Hepatocyte (in vitro differentiated cells): ENCODE results near the gene GPR35. TPM values are rescaled to one million over a fixed set of nuclear protein-coding genes. Genes with fewer than 3 reads are reported as not detected.

Experiments used
- DNase-seq: peaks from one replicate; pipeline ENCODE4 v3.0.0-alpha.2; 2016; ENCODE audit warnings: low spot score
- H2AFZ ChIP-seq: fragments of 200-600 bp; sonication (generic); 2 replicates; pipeline ENCODE4 v1.6.0; 2016; ENCODE audit warnings: antibody characterized with exemption, mild to moderate bottlenecking
- H3K27ac ChIP-seq: fragments of 200-600 bp; sonication (generic); 2 replicates; pipeline ENCODE4 v1.5.1; 2016; ENCODE audit warnings: mild to moderate bottlenecking
- H3K27me3 ChIP-seq: fragments of 200-600 bp; sonication (generic); 2 replicates; pipeline ENCODE4 v1.6.1; 2016
- H3K36me3 ChIP-seq: fragments of 200-600 bp; sonication (generic); replicated peaks from 2 replicates; pipeline ENCODE4 v1.5.1; 2016; ENCODE audit warnings: low read depth; ENCODE audit not compliant: insufficient read depth
- H3K4me1 ChIP-seq: fragments of 200-600 bp; sonication (generic); 2 replicates; pipeline ENCODE4 v1.5.1; 2016; ENCODE audit warnings: mild to moderate bottlenecking, moderate library complexity; ENCODE audit not compliant: insufficient read depth
- H3K4me2 ChIP-seq: fragments of 200-600 bp; sonication (generic); 2 replicates; pipeline ENCODE4 v1.6.0; 2016
- H3K4me3 ChIP-seq: fragments of 200-600 bp; sonication (generic); 2 replicates; pipeline ENCODE4 v1.5.1; 2016; ENCODE audit warnings: mild to moderate bottlenecking
- H3K79me2 ChIP-seq: fragments of 200-600 bp; sonication (generic); 2 replicates; pipeline ENCODE4 v1.6.0; 2017; ENCODE audit warnings: mild to moderate bottlenecking
- H3K9me2 ChIP-seq: fragments of 200-600 bp; sonication (generic); replicated peaks from 2 replicates; pipeline ENCODE4 v1.6.0; 2017; ENCODE audit warnings: mild to moderate bottlenecking; ENCODE audit not compliant: insufficient read depth
- H3K9me3 ChIP-seq: fragments of 200-600 bp; sonication (generic); 2 replicates; pipeline ENCODE4 v1.5.1; 2016; ENCODE audit warnings: low read depth, mild to moderate bottlenecking
- H4K20me1 ChIP-seq: fragments of 200-600 bp; sonication (generic); 2 replicates; pipeline ENCODE4 v1.6.0; 2016; ENCODE audit warnings: mild to moderate bottlenecking; ENCODE audit not compliant: insufficient read depth, poor library complexity, severe bottlenecking
- CTCF ChIP-seq: fragments of 200-600 bp; sonication (generic); IDR thresholded peaks from 2 replicates; pipeline ENCODE4 v1.5.1; 2016; ENCODE audit warnings: antibody characterized with exemption, mild to moderate bottlenecking; ENCODE audit not compliant: poor library complexity
- EZH2 ChIP-seq: fragments of 200-600 bp; sonication (generic); IDR thresholded peaks from 2 replicates; pipeline ENCODE4 v1.6.1; 2016; ENCODE audit warnings: antibody characterized with exemption, mild to moderate bottlenecking, borderline replicate concordance
- EZH2phosphoT487 ChIP-seq: fragments of 200-600 bp; sonication (generic); IDR thresholded peaks from one replicate; pipeline ENCODE4 v1.6.1; 2018; ENCODE audit warnings: antibody characterized with exemption, mild to moderate bottlenecking, low read depth, moderate library complexity; ENCODE audit not compliant: unreplicated experiment, severe bottlenecking
- WGBS: methylation state at CpG from one replicate; pipeline ENCODE4 v1.1.6; 2016; ENCODE audit warnings: low lambda C conversion rate; ENCODE audit errors: missing lambda C conversion rate; 5-methylcytosine and 5-hydroxymethylcytosine counted together
- polyA plus RNA-seq: library from polyadenylated mRNA; unstranded; fragments of >200 nt; fragmentation: Nextera tagmentation; extraction: Ambion mirVana; gene quantifications from 2 replicates; pipeline ENCODE4 v1.2.1, GENCODE V29; 2016
- total RNA-seq: library from RNA; depleted of rRNA; stranded (reverse); fragments of >200 nt; gene quantifications from 2 replicates; pipeline ENCODE4 v1.2.3, GENCODE V29; 2014

Gene GPR35
- total and polyA plus RNA-seq, 2 experiments from 2014 or later = 10.5 to 14.7 TPM

- 72% methylated on average over 8 of the region's 8 CpGs for WGBS
- H4K20me1 ChIP-seq = no peaks in the 10 kb centered on the region
- TF ChIP-seq EZH2 (no peak), CTCF (no peak), EZH2phosphoT487 (no peak)
- no peaks in the 10 kb centered on the region for H3K36me3 ChIP-seq
- H2AFZ ChIP-seq = no peak overlapping the region
- no peak overlapping the region for H3K27ac ChIP-seq
- peaks cover 18% of the 10 kb centered on the region for H3K27me3 ChIP-seq
- H3K4me2 ChIP-seq = no peak overlapping the region
- H3K9me3 ChIP-seq = no peaks in the 10 kb centered on the region
- H3K9me2 ChIP-seq = no peaks in the 10 kb centered on the region
- H3K4me3 ChIP-seq = no peak overlapping the region
- H3K79me2 ChIP-seq = no peaks in the 10 kb centered on the region
- no peak for DNase-seq
- H3K4me1 ChIP-seq = no peaks in the 10 kb centered on the region
Observed at GRCh38 chr2:240644859-240645301, 19.6 kb downstream of the GPR35 start.

- 90% methylated on average over 10 of the region's 10 CpGs for WGBS
Observed at GRCh38 chr2:240645346-240645745, 20.1 kb downstream of the GPR35 start.

GRCh38 chr2:240645801-240646175 is 20.5 kb downstream of the GPR35 start:
- Histone ChIP-seq H3K27ac (no peak overlapping the region), H4K20me1 (no peaks in the 10 kb centered on the region), H3K4me2 (no peak overlapping the region), H3K4me3 (no peak overlapping the region), H3K9me3 (no peaks in the 10 kb centered on the region), H3K36me3 (no peaks in the 10 kb centered on the region), H3K27me3 (peaks cover 27% of the 10 kb centered on the region), H3K4me1 (no peaks in the 10 kb centered on the region), H3K9me2 (no peaks in the 10 kb centered on the region), H3K79me2 (no peaks in the 10 kb centered on the region), H2AFZ (no peak overlapping the region)
- no peak for TF ChIP-seq CTCF
- TF ChIP-seq EZH2phosphoT487 = no peak
- TF ChIP-seq EZH2 = no peak
- 96% methylated on average over 10 of the region's 10 CpGs for WGBS
- no peak for DNase-seq

More at GRCh38 chr2:240645346-240645745, 20.1 kb downstream of the GPR35 start:
- Histone ChIP-seq H3K4me1 (no peaks in the 10 kb centered on the region), H2AFZ (no peak overlapping the region), H3K9me3 (no peaks in the 10 kb centered on the region), H3K27ac (no peak overlapping the region), H3K9me2 (no peaks in the 10 kb centered on the region), H3K36me3 (no peaks in the 10 kb centered on the region), H4K20me1 (no peaks in the 10 kb centered on the region), H3K27me3 (peaks cover 22% of the 10 kb centered on the region), H3K4me3 (no peak overlapping the region), H3K79me2 (no peaks in the 10 kb centered on the region), H3K4me2 (no peak overlapping the region)
- no peak for DNase-seq
- TF ChIP-seq EZH2phosphoT487 (no peak), EZH2 (no peak)

GRCh38 chr2:240646176-240646899 is 21.1 kb downstream of the GPR35 start:
- no peaks in the 10 kb centered on the region for H3K9me2 ChIP-seq
- H3K36me3 ChIP-seq = no peaks in the 10 kb centered on the region
- H3K27me3 ChIP-seq = peaks cover 27% of the 10 kb centered on the region
- DNase-seq = no peak
- H3K79me2 ChIP-seq = no peaks in the 10 kb centered on the region
- H3K4me3 ChIP-seq = no peak overlapping the region
- no peaks in the 10 kb centered on the region for H4K20me1 ChIP-seq
- no peak overlapping the region for H3K27ac ChIP-seq
- no peaks in the 10 kb centered on the region for H3K9me3 ChIP-seq
- TF ChIP-seq EZH2 (no peak), CTCF (no peak), EZH2phosphoT487 (no peak)
- WGBS = 91% methylated on average over 36 of the region's 36 CpGs
- no peak overlapping the region for H2AFZ ChIP-seq
- H3K4me1 ChIP-seq = no peaks in the 10 kb centered on the region
- H3K4me2 ChIP-seq = no peak overlapping the region
